Measurements from ENCODE around the gene DNAJC4.

DNAJC4 gene

GRCh38 chr11:64230985-64231365 lies 627 bp downstream of the DNAJC4 start:
- DNase-seq, result no peak

- DNase-seq, result no peak
Observed at GRCh38 chr11:64231546-64231945, 1.2 kb downstream of the DNAJC4 start.

- DNase-seq, result no peak
Observed at GRCh38 chr11:64232182-64232966, 2.0 kb downstream of the DNAJC4 start.

DNA sequence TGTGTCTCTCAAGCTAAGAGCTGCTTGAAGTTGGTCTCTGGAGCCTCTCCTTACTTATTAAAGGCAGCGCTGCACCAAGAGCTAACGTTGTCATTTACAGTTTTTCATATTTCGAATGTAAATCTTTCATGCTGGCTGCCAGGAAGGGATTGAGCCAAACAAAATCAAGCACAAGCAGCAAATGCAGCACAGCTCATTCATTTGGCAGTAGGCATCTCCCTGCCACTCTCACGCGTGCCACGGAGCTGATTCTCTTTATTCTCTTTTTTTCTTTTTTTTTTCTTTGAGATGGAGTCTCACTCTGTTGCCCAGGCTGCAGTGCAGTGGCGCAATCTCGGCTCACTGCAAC lies 2.6 kb downstream of the DNAJC4 start:
- DNase-seq, result no peak

GRCh38 chr11:64233913-64234586 lies 3.7 kb downstream of the DNAJC4 start, which contains the start of gene VEGFB:
Gene VEGFB (plus strand): TSS chr11:64234584. CDS start chr11:64234834, 250 bp downstream.
- DNase-seq, result peak; percentile 18 to 47

- no peak for DNase-seq
Observed at GRCh38 chr11:64234647-64235379, 4.5 kb downstream of the DNAJC4 start.

DNA sequence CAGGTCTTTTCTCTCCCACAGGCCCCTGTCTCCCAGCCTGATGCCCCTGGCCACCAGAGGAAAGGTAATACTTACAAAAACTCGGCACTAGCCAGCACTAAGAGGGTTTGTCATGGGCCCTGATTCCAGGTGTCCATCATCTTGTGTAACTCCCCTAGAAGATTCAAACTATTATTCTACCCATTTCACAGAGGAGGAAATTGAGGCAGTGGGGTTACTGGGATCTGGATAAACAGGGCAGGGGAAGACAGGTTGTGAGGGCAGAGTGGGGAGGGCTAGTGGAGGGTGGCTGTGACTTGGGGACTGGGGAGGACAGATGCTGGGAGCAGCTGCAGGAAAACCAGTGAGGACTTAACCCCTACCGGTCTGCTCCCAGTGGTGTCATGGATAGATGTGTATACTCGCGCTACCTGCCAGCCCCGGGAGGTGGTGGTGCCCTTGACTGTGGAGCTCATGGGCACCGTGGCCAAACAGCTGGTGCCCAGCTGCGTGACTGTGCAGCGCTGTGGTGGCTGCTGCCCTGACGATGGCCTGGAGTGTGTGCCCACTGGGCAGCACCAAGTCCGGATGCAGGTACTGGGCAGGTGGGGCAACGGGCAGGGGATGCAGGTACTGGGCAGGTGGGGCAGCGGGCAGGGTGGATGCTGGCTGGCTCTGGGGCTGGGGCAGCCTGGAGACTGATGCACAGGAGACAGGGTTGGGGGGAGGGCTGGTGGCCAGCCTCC lies 5.3 kb downstream of the DNAJC4 start:
- DNase-seq, result no peak

DNA sequence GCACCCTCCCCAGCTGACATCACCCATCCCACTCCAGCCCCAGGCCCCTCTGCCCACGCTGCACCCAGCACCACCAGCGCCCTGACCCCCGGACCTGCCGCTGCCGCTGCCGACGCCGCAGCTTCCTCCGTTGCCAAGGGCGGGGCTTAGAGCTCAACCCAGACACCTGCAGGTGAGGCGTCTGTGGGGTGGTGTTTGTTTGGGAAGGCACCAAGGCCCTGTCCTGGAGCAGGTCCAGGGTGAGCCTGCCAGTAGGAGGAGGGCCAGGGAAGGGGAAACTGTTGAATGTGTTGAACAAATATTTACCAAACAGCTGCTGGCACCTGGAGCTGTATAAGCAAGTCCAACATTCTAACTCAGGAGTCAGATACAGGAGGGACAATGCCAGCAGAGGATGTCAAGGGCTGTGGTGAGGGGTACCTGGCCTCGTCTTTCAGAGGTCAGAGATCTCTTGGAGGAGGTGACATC lies 7.2 kb downstream of the DNAJC4 start:
- no peak for DNase-seq

- DNase-seq, result no peak
Observed at GRCh38 chr11:64238076-64238475, 7.7 kb downstream of the DNAJC4 start.

DNA sequence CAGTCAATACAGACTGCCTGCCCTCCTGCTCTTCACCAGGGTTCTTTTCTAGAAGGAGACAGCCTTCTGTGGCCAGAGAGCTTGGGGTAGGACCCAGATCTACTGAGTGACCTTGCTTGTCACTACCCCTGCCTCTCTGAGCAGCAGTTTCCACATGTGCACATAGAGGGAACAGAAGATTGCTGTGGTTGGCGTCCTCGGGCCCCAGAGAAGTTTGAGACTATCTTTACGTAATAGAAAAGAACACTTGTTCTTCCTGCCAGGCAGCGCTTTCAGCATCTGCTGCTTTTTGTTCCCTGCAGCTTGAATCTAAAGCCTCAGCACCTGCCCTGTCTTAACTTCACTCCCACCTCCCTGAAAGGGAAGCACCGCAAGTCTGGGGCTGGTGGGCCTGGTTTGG lies 8.7 kb downstream of the DNAJC4 start:
- DNase-seq, result peak in 1 of 2 donors; percentile 16

DNA sequence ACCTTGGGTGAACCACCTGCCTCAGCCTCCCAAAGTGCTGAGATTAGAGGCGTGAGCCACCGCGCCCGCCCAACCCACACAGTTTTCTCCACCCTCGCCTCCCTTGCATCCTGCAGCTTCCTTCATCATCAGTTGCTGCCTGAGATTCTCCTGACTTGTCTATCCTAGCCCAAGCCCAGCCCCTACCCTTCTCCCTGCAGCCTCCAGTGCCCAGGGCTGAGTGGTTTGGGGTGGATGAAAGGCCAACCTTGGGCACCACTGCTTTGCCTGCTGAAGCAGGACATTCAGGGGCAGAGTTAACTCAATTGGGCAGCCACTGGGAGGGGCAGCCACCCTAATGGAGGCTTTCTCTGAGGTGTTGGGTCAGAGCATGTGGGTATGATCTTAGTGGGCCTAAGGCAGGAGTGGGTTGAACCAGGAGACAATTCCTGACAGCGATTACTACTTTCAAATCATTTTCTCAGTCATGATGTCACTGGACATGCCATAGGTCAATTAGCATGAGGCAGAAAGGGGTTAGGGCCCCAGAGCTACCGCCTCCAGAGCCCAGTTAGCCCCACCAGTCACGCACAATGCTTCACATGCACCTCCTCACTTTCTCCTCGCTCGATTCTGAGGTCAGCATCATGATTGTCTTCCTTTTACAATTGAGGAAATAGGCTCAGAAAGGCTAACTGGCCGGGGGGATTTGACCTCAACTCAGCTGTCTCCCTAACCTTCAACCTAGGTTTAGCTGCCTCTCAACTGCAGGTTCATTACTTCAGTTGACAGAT lies 9.5 kb downstream of the DNAJC4 start:
- DNase-seq, result no peak

DNA sequence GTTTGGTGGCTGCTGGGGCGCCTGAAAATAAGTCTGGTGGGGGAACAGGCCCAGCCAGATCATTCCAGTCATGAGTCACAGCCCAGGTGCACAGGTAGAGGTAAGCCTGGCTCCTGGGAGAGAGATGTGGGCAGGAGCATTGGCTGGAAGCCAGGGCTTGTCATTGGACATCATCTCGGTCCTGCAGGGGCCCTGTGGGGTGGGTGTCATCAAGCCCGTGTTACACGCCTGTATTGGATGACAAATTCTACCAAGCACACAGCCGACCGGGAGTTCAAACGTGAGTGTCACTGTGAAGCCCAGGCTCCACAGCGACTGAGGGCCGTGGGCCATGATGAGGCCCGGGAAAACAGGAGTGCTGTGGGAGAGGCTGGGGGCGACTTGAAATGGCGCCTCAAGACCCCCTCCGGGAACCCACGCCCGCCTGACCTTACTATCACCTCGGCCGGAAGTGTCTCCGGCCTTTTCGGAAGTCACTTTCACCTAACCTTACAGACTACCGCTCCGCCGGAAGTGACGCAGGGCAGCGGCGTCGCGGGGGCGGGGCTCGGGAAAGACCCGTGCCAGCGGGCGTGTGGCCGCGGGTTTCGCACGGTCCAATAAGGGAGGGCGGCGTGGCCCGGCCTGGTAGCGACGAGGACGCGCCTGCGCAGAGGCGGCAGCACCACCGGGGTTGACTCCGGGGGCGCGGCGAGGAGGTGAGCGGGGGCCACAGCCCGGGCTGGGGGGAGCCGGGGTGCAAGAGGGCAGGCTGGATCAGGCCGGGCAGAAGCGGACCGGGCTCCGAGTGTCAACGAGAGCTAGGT lies 10.3 kb downstream of the DNAJC4 start, which contains the start of gene FKBP2:
Gene FKBP2 (plus strand): TSS at position 661 of the 806 bp plus-strand sequence. CDS start 1,293 bp downstream, outside the sequence.
- peak; percentile 92 to 99 for DNase-seq

GRCh38 chr11:64241241-64241490 lies 10.8 kb downstream of the DNAJC4 start:
- peak; percentile 98 to 100 for DNase-seq

DNA sequence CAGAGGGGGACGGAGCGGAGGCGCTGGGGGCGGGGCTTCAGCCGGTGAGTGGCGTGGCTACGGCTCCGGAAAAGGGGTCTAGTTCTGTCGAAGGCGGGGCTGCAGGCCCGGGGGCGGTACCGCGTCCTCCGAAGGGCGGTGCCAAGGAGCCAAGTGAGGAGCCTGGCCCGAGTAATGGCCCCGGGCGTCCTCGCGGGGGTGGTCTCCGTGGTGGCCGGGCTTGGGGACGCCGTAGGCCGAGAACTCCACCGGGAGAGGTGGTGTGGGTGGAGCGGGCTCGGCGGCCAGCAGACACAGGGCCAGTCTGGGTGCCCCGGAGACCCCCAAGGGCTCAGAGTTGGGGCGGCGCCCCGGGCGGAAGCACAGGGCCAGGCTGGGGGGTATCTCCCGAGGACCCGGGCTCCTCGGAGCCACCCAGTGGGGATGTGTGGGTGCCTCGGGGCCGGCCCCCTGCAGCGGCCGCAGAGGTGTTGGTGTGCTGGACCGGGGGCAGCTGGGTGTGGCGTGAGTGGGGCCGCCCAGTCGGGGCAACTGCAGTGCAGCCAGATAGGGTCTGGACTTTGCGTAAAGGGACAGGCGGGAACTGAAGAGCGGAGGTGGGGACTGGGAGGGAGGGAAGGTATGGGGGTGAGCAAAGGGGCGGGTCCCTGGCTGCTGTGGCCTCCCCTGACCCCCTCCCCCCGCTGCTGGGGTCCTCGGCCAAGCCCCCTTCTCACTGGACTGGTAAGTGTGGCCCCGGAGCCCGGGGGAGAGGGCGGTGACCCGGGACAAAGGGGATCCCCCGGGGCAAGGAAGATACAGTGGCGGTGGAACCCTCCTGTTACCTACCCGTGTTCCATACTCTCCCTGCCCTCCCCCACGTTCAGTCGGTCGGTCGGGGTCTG lies 11.4 kb downstream of the DNAJC4 start:
- no peak for DNase-seq

GRCh38 chr11:64243236-64243854 lies 13.0 kb downstream of the DNAJC4 start:
- DNase-seq, result no peak

- DNase-seq, result no peak
Observed at GRCh38 chr11:64244107-64244506, 13.8 kb downstream of the DNAJC4 start.

DNA sequence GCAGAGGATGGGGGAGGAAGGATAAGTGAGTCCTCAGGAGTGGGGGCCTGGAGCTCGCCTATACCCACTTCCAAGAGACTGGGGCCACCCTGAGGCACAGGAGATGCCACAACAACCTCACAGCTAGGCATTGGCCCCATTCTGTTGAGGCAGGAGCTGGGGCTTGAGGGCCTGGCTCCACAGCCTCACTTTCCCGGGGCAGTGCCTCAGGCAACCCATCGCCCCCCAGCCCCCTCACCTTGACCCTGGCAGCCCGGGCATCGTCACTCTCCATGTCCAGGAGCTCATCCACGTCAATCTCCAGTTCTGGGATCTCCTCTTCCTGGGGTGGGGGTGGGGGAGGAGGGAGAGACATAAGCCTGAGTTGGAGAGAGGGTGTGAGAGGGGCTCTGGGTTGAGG lies 14.6 kb downstream of the DNAJC4 start:
- no peak for DNase-seq

DNA sequence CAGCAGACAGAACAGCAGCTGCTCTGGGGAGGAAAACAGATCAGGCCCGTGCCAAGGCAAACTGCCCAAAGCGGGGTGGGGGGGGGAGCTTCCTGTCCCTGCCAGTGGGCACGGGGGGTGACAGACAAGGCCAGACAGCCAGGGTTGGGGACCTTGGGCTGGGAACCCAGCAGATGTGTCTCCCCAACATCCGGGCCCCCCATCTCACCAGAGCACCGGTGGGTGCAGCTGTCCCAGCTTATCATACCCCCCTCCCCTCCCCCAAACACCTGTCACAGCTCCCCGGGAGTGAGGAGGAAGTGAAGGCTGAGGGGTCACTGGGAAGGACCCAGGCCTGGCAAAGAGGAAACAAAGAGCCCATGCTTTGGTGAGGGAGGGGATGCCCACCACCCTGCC lies 15.1 kb downstream of the DNAJC4 start:
- DNase-seq, result peak; percentile 6 to 28

- peak in 1 of 2 donors; percentile 21 for DNase-seq
Observed at GRCh38 chr11:64245797-64246620, 15.7 kb downstream of the DNAJC4 start.

All from hippocampal formation (tissue), 2 donors.